IMR-90 (cell line): ENCODE results near the gene DNAI7. TPM values are rescaled to one million over a fixed set of nuclear protein-coding genes. Genes with fewer than 3 reads are reported as not detected.

ENCODE experiments used
- ATAC-seq: fragments of 200-7000 bp; cut with Tn5 transposase; 2 replicates; pipeline ENCODE4 v1.9.1; 2020; ENCODE audit warnings: low read depth, mild to moderate bottlenecking, moderate library complexity
- BruUV-seq: library from RNA; stranded (reverse); fragments of 400-500 nt; replicated peaks from 2 replicates; lab custom pipeline; 2021; lab: Mats Ljungman, UMichigan
- CTCF ChIA-PET: fragments of 300-600 bp; formaldehyde crosslinking; extraction: SDS; loops from one replicate; lab custom pipeline; 2021; ENCODE audit warnings: antibody characterized with exemption; lab: Yijun Ruan, JAX
- POLR2A ChIA-PET: fragments of 300-600 bp; sonication (Branson Sonifier 250); formaldehyde crosslinking; loops from one replicate; lab custom pipeline; 2022; ENCODE audit warnings: antibody characterized with exemption; ENCODE audit not compliant: unreplicated experiment; lab: Charles Lee
- DNase-seq: peaks from one replicate; pipeline ENCODE4 v3.0.0; 2013
- H2AFZ ChIP-seq: replicated peaks from 2 replicates; pipeline ENCODE3; 2013; ENCODE audit warnings: low read length, mild to moderate bottlenecking; ENCODE audit not compliant: poor library complexity
- H2AK5ac ChIP-seq: 2 replicates; pipeline ENCODE4 v1.6.1; 2013; ENCODE audit warnings: low read depth, low read length, inconsistent platforms
- H2AK9ac ChIP-seq: replicated peaks from 2 replicates; pipeline ENCODE3; 2013; ENCODE audit warnings: mild to moderate bottlenecking, low read depth, low read length, moderate library complexity; ENCODE audit not compliant: poor library complexity
- H2BK120ac ChIP-seq: 2 replicates; pipeline ENCODE4 v1.6.1; 2013; ENCODE audit warnings: low read depth, low read length, inconsistent platforms
- H2BK15ac ChIP-seq: 3 replicates; pipeline ENCODE4 v1.6.1; 2013; ENCODE audit warnings: low read depth, low read length, inconsistent platforms
- H2BK20ac ChIP-seq: 2 replicates; pipeline ENCODE4 v1.6.1; 2013; ENCODE audit warnings: low read depth, mild to moderate bottlenecking, inconsistent platforms, low read length, moderate library complexity
- H2BK5ac ChIP-seq: 2 replicates; pipeline ENCODE4 v1.6.1; 2013; ENCODE audit warnings: mild to moderate bottlenecking, low read depth, low read length, inconsistent platforms; ENCODE audit not compliant: poor library complexity, severe bottlenecking
- H3K14ac ChIP-seq: replicated peaks from 2 replicates; pipeline ENCODE4 v1.6.1; 2013; ENCODE audit warnings: low read depth, low read length, inconsistent platforms
- H3K18ac ChIP-seq: 2 replicates; pipeline ENCODE4 v1.6.1; 2013; ENCODE audit warnings: low read depth, low read length, control low read depth
- H3K23ac ChIP-seq: 2 replicates; pipeline ENCODE4 v1.6.1; 2013; ENCODE audit warnings: low read depth, low read length, inconsistent platforms
- H3K27ac ChIP-seq: 2 replicates; pipeline ENCODE4 v1.5.1; 2013; ENCODE audit warnings: mild to moderate bottlenecking, control low read depth, low read length; ENCODE audit not compliant: insufficient read depth
- H3K27me3 ChIP-seq: 2 replicates; pipeline ENCODE4 v1.6.1; 2013; ENCODE audit warnings: low read length; ENCODE audit not compliant: control insufficient read depth, insufficient read depth
- H3K36me3 ChIP-seq: 2 replicates; pipeline ENCODE4 v1.6.1; 2013; ENCODE audit warnings: low read length, mixed read lengths; ENCODE audit not compliant: control insufficient read depth, insufficient read depth
- H3K4ac ChIP-seq: 2 replicates; pipeline ENCODE4 v1.6.1; 2013; ENCODE audit warnings: low read depth, low read length, inconsistent platforms
- H3K4me1 ChIP-seq: 2 replicates; pipeline ENCODE4 v1.6.1; 2013; ENCODE audit warnings: low read length, mixed read lengths; ENCODE audit not compliant: control insufficient read depth, insufficient read depth
- H3K4me2 ChIP-seq: 2 replicates; pipeline ENCODE4 v1.6.1; 2013; ENCODE audit warnings: low read depth, mild to moderate bottlenecking, control low read depth, low read length, moderate library complexity
- H3K4me3 ChIP-seq: 2 replicates; pipeline ENCODE4 v1.5.1; 2013; ENCODE audit warnings: low read depth, mild to moderate bottlenecking, control low read depth, low read length, moderate library complexity; ENCODE audit not compliant: insufficient read depth
- H3K56ac ChIP-seq: 2 replicates; pipeline ENCODE4 v1.6.1; 2013; ENCODE audit warnings: low read length, inconsistent platforms; ENCODE audit not compliant: insufficient read depth; ENCODE audit errors: extremely low read depth
- H3K79me1 ChIP-seq, 2 experiments: 2 replicates each; pipeline ENCODE4 v1.6.1; 2013; ENCODE audit warnings: low read length in 2 of 2, inconsistent platforms in 1 of 2, low read depth in 1 of 2
- H3K9ac ChIP-seq: 2 replicates; pipeline ENCODE4 v1.6.1; 2013; ENCODE audit warnings: low read depth, low read length, control low read depth
- H3K9me1 ChIP-seq: 2 replicates; pipeline ENCODE4 v1.6.1; 2013; ENCODE audit warnings: low read length, inconsistent platforms; ENCODE audit not compliant: insufficient read depth
- H3K9me3 ChIP-seq: 2 replicates; pipeline ENCODE4 v1.6.1; 2013; ENCODE audit warnings: low read length; ENCODE audit not compliant: control insufficient read depth, insufficient read depth
- H4K20me1 ChIP-seq: 2 replicates; pipeline ENCODE4 v1.6.1; 2013; ENCODE audit warnings: low read length, inconsistent platforms; ENCODE audit not compliant: insufficient read depth
- H4K5ac ChIP-seq: 2 replicates; pipeline ENCODE4 v1.6.1; 2013; ENCODE audit warnings: mild to moderate bottlenecking, low read depth, low read length, control low read depth
- H4K8ac ChIP-seq, 2 experiments: 2 replicates each; pipeline ENCODE4 v1.6.1; 2013; ENCODE audit warnings: low read depth in 2 of 2, low read length in 2 of 2, control low read depth in 1 of 2, inconsistent platforms in 1 of 2
- H4K91ac ChIP-seq: 2 replicates; pipeline ENCODE4 v1.6.1; 2013; ENCODE audit warnings: low read depth, low read length, inconsistent platforms; ENCODE audit not compliant: insufficient read depth
- BHLHE40 ChIP-seq: fragments of 150-350 bp; IDR thresholded peaks from 2 replicates; pipeline ENCODE4 v1.6.1; 2016; ENCODE audit warnings: mild to moderate bottlenecking, low read depth, low read length
- CEBPB ChIP-seq: IDR thresholded peaks from 2 replicates; pipeline ENCODE4 v1.6.1; 2012; ENCODE audit warnings: low read depth, low read length, improper control_type of control experiment
- CHD1 ChIP-seq: IDR thresholded peaks from 2 replicates; pipeline ENCODE4 v1.6.1; 2012; ENCODE audit warnings: low read depth, low read length, improper control_type of control experiment
- CTCF ChIP-seq: conservative IDR thresholded peaks from 2 replicates; pipeline ENCODE4 v1.5.1; 2012; ENCODE audit warnings: mild to moderate bottlenecking, low read depth, low read length, improper control_type of control experiment
- ELK1 ChIP-seq: fragments of 150-350 bp; IDR thresholded peaks from 2 replicates; pipeline ENCODE4 v1.6.1; 2016; ENCODE audit warnings: low read depth, mild to moderate bottlenecking, low read length, moderate library complexity, borderline replicate concordance
- FOS ChIP-seq: fragments of 150-350 bp; IDR thresholded peaks from 2 replicates; pipeline ENCODE4 v1.6.1; 2016; ENCODE audit warnings: low read depth, low read length
- MAFK ChIP-seq: IDR thresholded peaks from 2 replicates; pipeline ENCODE4 v1.6.1; 2012; ENCODE audit warnings: low read depth, low read length, improper control_type of control experiment
- MAZ ChIP-seq: IDR thresholded peaks from 2 replicates; pipeline ENCODE4 v1.6.1; 2012; ENCODE audit warnings: low read depth, mild to moderate bottlenecking, low read length, improper control_type of control experiment, moderate library complexity, borderline replicate concordance
- MXI1 ChIP-seq: IDR thresholded peaks from 2 replicates; pipeline ENCODE4 v1.6.1; 2012; ENCODE audit warnings: low read depth, mild to moderate bottlenecking, low read length, moderate library complexity, borderline replicate concordance
- NFE2L2 ChIP-seq: fragments of 150-350 bp; IDR thresholded peaks from 2 replicates; pipeline ENCODE4 v1.6.1; 2016; ENCODE audit warnings: low read depth, mild to moderate bottlenecking, low read length
- POLR2A ChIP-seq: IDR thresholded peaks from 2 replicates; pipeline ENCODE4 v1.6.1; 2012; ENCODE audit warnings: mild to moderate bottlenecking, low read depth, low read length
- RAD21 ChIP-seq: IDR thresholded peaks from 2 replicates; pipeline ENCODE4 v1.6.1; 2012; ENCODE audit warnings: low read length, improper control_type of control experiment
- RCOR1 ChIP-seq: IDR thresholded peaks from 2 replicates; pipeline ENCODE4 v1.6.1; 2012; ENCODE audit warnings: mild to moderate bottlenecking, low read length, improper control_type of control experiment; ENCODE audit not compliant: insufficient replicate concordance
- RFX5 ChIP-seq: IDR thresholded peaks from 2 replicates; pipeline ENCODE4 v1.8.0; 2012; ENCODE audit warnings: low read depth, mild to moderate bottlenecking, low read length, moderate library complexity
- SMC3 ChIP-seq: fragments of 150-350 bp; IDR thresholded peaks from 2 replicates; pipeline ENCODE4 v1.6.1; 2016; ENCODE audit warnings: low read depth, mild to moderate bottlenecking, antibody characterized with exemption, low read length, moderate library complexity
- USF2 ChIP-seq: fragments of 150-350 bp; IDR thresholded peaks from 2 replicates; pipeline ENCODE4 v1.6.1; 2017; ENCODE audit warnings: mild to moderate bottlenecking, antibody characterized with exemption, low read length, low read depth
- whole genome bisulfite sequencing, 2 experiments: methylation state at CpG; one replicate each; pipeline versions ENCODE4 v1.1.5 to v1.1.7; 2013; ENCODE audit warnings: missing lambda C conversion rate in 2 of 2; ENCODE audit not compliant: insufficient read length in 1 of 2; ENCODE audit errors: extremely low coverage in 2 of 2; 5-methylcytosine and 5-hydroxymethylcytosine counted together
- dilution Hi-C: fragments of 300-500 bp; cut with HindIII; formaldehyde crosslinking; loops from one replicate; pipeline ENCODE4 v1.14.3; 2018; ENCODE audit warnings: low sequenced_read_pairs; ENCODE audit not compliant: unreplicated experiment
- in situ Hi-C: fragments of 300-500 bp; cut with MboI; formaldehyde crosslinking; loops from 3 replicates; pipeline ENCODE4 v1.14.3; 2019; ENCODE audit warnings: low sequenced_read_pairs, inconsistent platforms, mixed read lengths
- intact Hi-C: fragments of 100-400 bp; cut with micrococcal nuclease; formaldehyde crosslinking; loops from 2 replicates; pipeline ENCODE4 v1.10.0; 2022
- polyA plus RNA-seq, 3 experiments: library from polyadenylated mRNA; depleted of rRNA; stranded (reverse); fragments of >200 nt; gene quantifications; 2 replicates each; pipeline ENCODE4 v1.2.3, GENCODE V29; 2012; ENCODE audit warnings: low replicate concordance in 1 of 3
- total RNA-seq: library from RNA; depleted of rRNA; stranded (reverse); fragments of >200 nt; gene quantifications from 2 replicates; pipeline ENCODE4 v1.2.3, GENCODE V29; 2012

Gene DNAI7
- total and polyA plus RNA-seq, 2 of the 4 experiments (the other 2 are of a cell fraction), result under 0.01 to 0.07 TPM

GRCh38 chr12:25119020-25119419 is 75.9 kb downstream of the DNAI7 start:
- Histone ChIP-seq H2AFZ (no peak overlapping the region), H4K5ac (no peak overlapping the region), H3K36me3 (no peaks in the 10 kb centered on the region), H2BK5ac (no peak overlapping the region), H3K27ac (no peak overlapping the region), H3K4me3 (no peak overlapping the region), H4K91ac (no peak overlapping the region), H2AK5ac (no peak overlapping the region), H3K4me2 (no peak overlapping the region), H3K27me3 (no peaks in the 10 kb centered on the region), H3K4ac (no peak overlapping the region), H3K79me1 (no peaks in the 10 kb centered on the region), H3K9me1 (no peaks in the 10 kb centered on the region), H4K8ac (no peak overlapping the region), H3K9ac (no peak overlapping the region), H3K14ac (no peak overlapping the region), H3K9me3 (no peaks in the 10 kb centered on the region), H2AK9ac (no peak overlapping the region), H2BK120ac (no peak overlapping the region), H2BK15ac (no peak overlapping the region), H4K20me1 (no peaks in the 10 kb centered on the region), H3K18ac (no peak overlapping the region), H3K56ac (no peak overlapping the region), H2BK20ac (no peak overlapping the region), H3K23ac (no peak overlapping the region), H3K4me1 (no peaks in the 10 kb centered on the region)
- DNase-seq (no peak), ATAC-seq (no peak)
- intact Hi-C loops (no loop called here), dilution Hi-C loops (no loop called here), in situ Hi-C loops (no loop called here)
- ChIA-PET CTCF (no interaction called here), POLR2A (no interaction called here)
- BruUV-seq, result no TSS peak
- no CpG with 5 or more reads among the region's 1 CpG for WGBS, 2 experiments
- no peak for TF ChIP-seq NFE2L2
- TF ChIP-seq CHD1, result no peak
- no peak for TF ChIP-seq MAZ
- no peak for TF ChIP-seq RAD21
- no peak for TF ChIP-seq FOS
- TF ChIP-seq USF2, result no peak
- no peak for TF ChIP-seq ELK1
- TF ChIP-seq MXI1, result no peak
- no peak for TF ChIP-seq SMC3
- no peak for TF ChIP-seq MAFK
- no peak for TF ChIP-seq CTCF
- TF ChIP-seq CEBPB, result no peak
- TF ChIP-seq BHLHE40, result no peak
- no peak for TF ChIP-seq RCOR1
- no peak for TF ChIP-seq POLR2A
- TF ChIP-seq RFX5, result no peak
